Measurements from ENCODE around the gene SERINC1. TPM values are rescaled to one million over a fixed set of nuclear protein-coding genes. Genes with fewer than 3 reads are reported as not detected.

SERINC1 gene
- total RNA-seq, 1 experiment from 2014 or later, result 31.3 TPM

- Mint-ChIP-seq H3K9me3 (peaks cover 8% of the 10 kb centered on the region), H3K27me3 (ENCODE audit: low read depth) (no peaks in the 10 kb centered on the region), H3K36me3 (peaks cover 34% of the 10 kb centered on the region), H3K27ac (no peak overlapping the region), H3K4me3 (no peak overlapping the region), H3K4me1 (no peaks in the 10 kb centered on the region)
- no peak for DNase-seq (ENCODE audit: low spot score)
- no peak for ATAC-seq
- ChIA-PET POLR2A (no interaction called here), CTCF (no interaction called here)
- no peak for TF ChIP-seq ESRRA (CRISPR knock-in tag; IDR thresholded peaks at IDR 0.05; ENCODE audit: borderline replicate concordance)
- no peak for TF ChIP-seq ZNF317 (CRISPR knock-in tag; IDR thresholded peaks at IDR 0.05; ENCODE audit: borderline replicate concordance, low read depth)
- TF ChIP-seq, protein P1, sequence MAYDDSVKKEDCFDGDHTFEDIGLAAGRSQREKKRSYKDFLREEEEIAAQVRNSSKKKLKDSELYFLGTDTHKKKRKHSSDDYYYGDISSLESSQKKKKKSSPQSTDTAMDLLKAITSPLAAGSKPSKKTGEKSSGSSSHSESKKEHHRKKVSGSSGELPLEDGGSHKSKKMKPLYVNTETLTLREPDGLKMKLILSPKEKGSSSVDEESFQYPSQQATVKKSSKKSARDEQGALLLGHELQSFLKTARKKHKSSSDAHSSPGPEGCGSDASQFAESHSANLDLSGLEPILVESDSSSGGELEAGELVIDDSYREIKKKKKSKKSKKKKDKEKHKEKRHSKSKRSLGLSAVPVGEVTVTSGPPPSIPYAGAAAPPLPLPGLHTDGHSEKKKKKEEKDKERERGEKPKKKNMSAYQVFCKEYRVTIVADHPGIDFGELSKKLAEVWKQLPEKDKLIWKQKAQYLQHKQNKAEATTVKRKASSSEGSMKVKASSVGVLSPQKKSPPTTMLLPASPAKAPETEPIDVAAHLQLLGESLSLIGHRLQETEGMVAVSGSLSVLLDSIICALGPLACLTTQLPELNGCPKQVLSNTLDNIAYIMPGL (CRISPR knock-in tag; IDR thresholded peaks at IDR 0.05), result no peak
- no peak for TF ChIP-seq E2F5 (CRISPR knock-in tag; IDR thresholded peaks at IDR 0.05)
- TF ChIP-seq ZNF219 (CRISPR knock-in tag; IDR thresholded peaks at IDR 0.05; ENCODE audit: borderline replicate concordance), result no peak
- no peak for TF ChIP-seq CREM (CRISPR knock-in tag; IDR thresholded peaks at IDR 0.05)
- no peak for TF ChIP-seq GTF2I (CRISPR knock-in tag; conservative IDR thresholded peaks at IDR 0.05)
- TF ChIP-seq TCF7 (CRISPR knock-in tag; IDR thresholded peaks at IDR 0.05; ENCODE audit: low read depth), result no peak
- TF ChIP-seq OVOL2 (CRISPR knock-in tag; IDR thresholded peaks at IDR 0.05; ENCODE audit: borderline replicate concordance), result no peak
- TF ChIP-seq GRHL2 (CRISPR knock-in tag; IDR thresholded peaks at IDR 0.05; ENCODE audit: insufficient replicate concordance, severe bottlenecking), result no peak
- no peak for TF ChIP-seq PRDM15 (CRISPR knock-in tag; IDR thresholded peaks at IDR 0.05)
- no peak for TF ChIP-seq MLX (CRISPR knock-in tag; IDR thresholded peaks at IDR 0.05)
- no peak for TF ChIP-seq MXD4 (CRISPR knock-in tag; IDR thresholded peaks at IDR 0.05; ENCODE audit: borderline replicate concordance)
- no peak for TF ChIP-seq ZNF671 (CRISPR knock-in tag; IDR thresholded peaks at IDR 0.05)
Measured at GRCh38 chr6:122432816-122433215, 38.8 kb downstream of the SERINC1 start.

GRCh38 chr6:122431780-122432179, 39.8 kb downstream of the SERINC1 start:
- CTCF ChIA-PET, result no interaction called here

More at GRCh38 chr6:122431780-122432179, 39.8 kb downstream of the SERINC1 start:
- Mint-ChIP-seq H3K4me3 (no peak overlapping the region), H3K4me1 (no peaks in the 10 kb centered on the region), H3K27ac (no peak overlapping the region), H3K36me3 (peaks cover 26% of the 10 kb centered on the region), H3K9me3 (no peaks in the 10 kb centered on the region), H3K27me3 (ENCODE audit: low read depth) (no peaks in the 10 kb centered on the region)
- DNase-seq (ENCODE audit: low spot score) (no peak), ATAC-seq (no peak)
- POLR2A ChIA-PET, result no interaction called here
- no peak for TF ChIP-seq NFYB (CRISPR knock-in tag; conservative IDR thresholded peaks at IDR 0.05; ENCODE audit: low read depth)
- no peak for TF ChIP-seq ZNF219 (CRISPR knock-in tag; IDR thresholded peaks at IDR 0.05; ENCODE audit: borderline replicate concordance)
- no peak for TF ChIP-seq ZNF121 (CRISPR knock-in tag; IDR thresholded peaks at IDR 0.05)
- TF ChIP-seq JUN (CRISPR knock-in tag; IDR thresholded peaks at IDR 0.05), result no peak
- TF ChIP-seq ZNF396 (CRISPR knock-in tag; IDR thresholded peaks at IDR 0.05; ENCODE audit: borderline replicate concordance), result no peak
- no peak for TF ChIP-seq CBFB (CRISPR knock-in tag; IDR thresholded peaks at IDR 0.05; ENCODE audit: low read depth)
- TF ChIP-seq, protein P2, sequence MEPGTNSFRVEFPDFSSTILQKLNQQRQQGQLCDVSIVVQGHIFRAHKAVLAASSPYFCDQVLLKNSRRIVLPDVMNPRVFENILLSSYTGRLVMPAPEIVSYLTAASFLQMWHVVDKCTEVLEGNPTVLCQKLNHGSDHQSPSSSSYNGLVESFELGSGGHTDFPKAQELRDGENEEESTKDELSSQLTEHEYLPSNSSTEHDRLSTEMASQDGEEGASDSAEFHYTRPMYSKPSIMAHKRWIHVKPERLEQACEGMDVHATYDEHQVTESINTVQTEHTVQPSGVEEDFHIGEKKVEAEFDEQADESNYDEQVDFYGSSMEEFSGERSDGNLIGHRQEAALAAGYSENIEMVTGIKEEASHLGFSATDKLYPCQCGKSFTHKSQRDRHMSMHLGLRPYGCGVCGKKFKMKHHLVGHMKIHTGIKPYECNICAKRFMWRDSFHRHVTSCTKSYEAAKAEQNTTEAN (CRISPR knock-in tag; IDR thresholded peaks at IDR 0.05), result no peak
- TF ChIP-seq FOXK1 (CRISPR knock-in tag; IDR thresholded peaks at IDR 0.05), result no peak
- TF ChIP-seq TP53 (CRISPR knock-in tag; IDR thresholded peaks at IDR 0.05), result no peak
- TF ChIP-seq TEAD1 (CRISPR knock-in tag; IDR thresholded peaks at IDR 0.05), result no peak
- no peak for TF ChIP-seq ATF6 (CRISPR knock-in tag; IDR thresholded peaks at IDR 0.05)
- TF ChIP-seq ESRRA (CRISPR knock-in tag; IDR thresholded peaks at IDR 0.05; ENCODE audit: borderline replicate concordance), result no peak

Measured in WTC11 (cell line).